Ascending aorta (tissue), 2 donors: Measurements from ENCODE around the gene FAM107B. TPM values are rescaled to one million over a fixed set of nuclear protein-coding genes. Genes with fewer than 3 reads are reported as not detected.

ENCODE experiments used
- DNase-seq, 2 donors: peaks; one replicate each; pipeline ENCODE4 v3.0.0-alpha.2; 2019; ENCODE audit warnings: low spot score in 2 of 2
- H3K27ac ChIP-seq, 2 donors: fragments of 200-600 bp; sonication (generic); one replicate each; pipeline ENCODE4 v1.5.1; 2016 to 2017; ENCODE audit warnings: mild to moderate bottlenecking in 1 of 2
- H3K27me3 ChIP-seq: fragments of 200-600 bp; sonication (generic); one replicate; pipeline ENCODE4 v1.5.1; 2017
- H3K36me3 ChIP-seq, 2 donors: fragments of 200-600 bp; sonication (generic); one replicate each; pipeline ENCODE4 v1.5.1; 2016
- H3K4me1 ChIP-seq, 2 donors: fragments of 200-600 bp; sonication (generic); one replicate each; pipeline ENCODE4 v1.5.1; 2016 to 2017; ENCODE audit warnings: mild to moderate bottlenecking in 1 of 2
- H3K4me3 ChIP-seq, 2 donors: fragments of 200-600 bp; sonication (generic); one replicate each; pipeline ENCODE4 v1.5.1; 2016 to 2017; ENCODE audit warnings: mild to moderate bottlenecking in 1 of 2
- H3K9me3 ChIP-seq, 2 donors: fragments of 200-600 bp; sonication (generic); one replicate each; pipeline ENCODE4 v1.5.1; 2016
- CTCF ChIP-seq, 3 experiments: fragments of 200-600 bp in 2 of 3; fragments of 450-650 bp in 1 of 3; sonication (generic) in 2 of 3; IDR thresholded peaks; one replicate each; pipeline ENCODE4 v1.5.1; 2016 to 2019; ENCODE audit warnings: antibody characterized with exemption in 3 of 3, mild to moderate bottlenecking in 1 of 3, moderate library complexity in 1 of 3
- intact Hi-C: fragments of 100-400 bp; cut with DNase I; formaldehyde crosslinking; loops from one replicate; pipeline ENCODE4 v1.15.1; 2023
- total RNA-seq: library from RNA; depleted of rRNA; stranded (reverse); fragments of >200 nt; gene quantifications from one replicate; pipeline ENCODE4 v1.1.0, GENCODE V29; 2016

FAM107B gene
- total RNA-seq, 1 donor from 2014 or later: 3.7 TPM

DNA sequence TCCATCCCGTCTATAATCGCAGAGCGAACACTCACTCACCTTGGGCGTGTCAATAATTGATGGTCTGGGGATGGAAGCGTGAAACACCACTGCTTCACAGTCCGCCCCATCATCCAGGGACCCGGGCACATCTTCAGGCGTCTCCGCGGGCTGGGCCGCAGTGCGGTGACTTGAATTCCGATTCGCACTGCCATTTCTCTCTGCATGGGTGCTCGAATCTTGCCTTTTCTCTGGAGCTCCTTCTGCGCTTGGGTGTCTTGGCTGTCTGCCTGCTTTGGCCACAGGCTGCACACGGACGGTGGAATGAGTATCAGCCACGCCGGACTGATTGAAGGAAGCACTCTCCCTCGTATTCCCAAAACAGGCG is 500 bp downstream of the FAM107B start:
- no peak for DNase-seq
- Histone ChIP-seq H3K27ac (no peak overlapping the region), H3K9me3 (no peaks in the 10 kb centered on the region), H3K36me3 (no peaks in the 10 kb centered on the region), H3K4me1 (peaks cover 0 to 4% of the 10 kb centered on the region in 2 donors), H3K4me3 (no peak overlapping the region), H3K27me3 (no peaks in the 10 kb centered on the region)
- intact Hi-C loops: no loop called here
- no peak for TF ChIP-seq CTCF (IDR thresholded peaks at IDR 0.05)

DNA sequence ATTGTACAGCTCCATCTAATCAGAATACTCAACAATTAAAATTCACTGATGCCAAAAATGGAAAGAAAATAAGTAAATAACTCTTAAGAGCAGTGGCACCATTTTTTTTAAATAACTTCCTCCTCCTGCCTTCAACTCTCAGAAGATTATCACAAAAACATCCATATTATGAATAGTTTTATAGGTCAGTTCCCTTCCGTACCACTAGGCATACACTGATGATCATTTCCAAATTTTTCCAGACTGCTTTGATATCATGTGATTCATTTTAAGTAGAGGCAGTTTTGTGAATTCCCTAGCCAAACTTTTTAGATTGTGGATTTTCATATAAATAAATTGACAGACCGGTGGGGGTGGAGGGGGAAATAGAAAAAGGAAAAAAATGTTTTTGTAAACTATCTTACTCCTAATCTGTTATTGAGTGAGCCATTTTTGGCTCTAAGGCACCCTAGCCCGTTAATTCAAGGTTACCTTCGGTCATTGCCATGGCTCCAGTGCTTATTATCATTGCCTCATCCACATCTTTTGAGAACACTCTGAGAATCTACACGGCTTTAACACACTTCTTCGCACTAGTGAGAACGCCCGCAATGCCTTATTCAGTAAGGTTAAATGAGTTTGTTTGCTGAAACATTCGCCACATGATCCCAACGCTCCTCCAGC is 1.0 kb downstream of the FAM107B start:
- Histone ChIP-seq H3K27me3 (no peaks in the 10 kb centered on the region), H3K9me3 (no peaks in the 10 kb centered on the region), H3K27ac (no peak overlapping the region), H3K4me1 (no peaks in the 10 kb centered on the region), H3K36me3 (no peaks in the 10 kb centered on the region), H3K4me3 (no peak overlapping the region)
- DNase-seq: no peak
- intact Hi-C loops: no loop called here
- no peak for TF ChIP-seq CTCF (IDR thresholded peaks at IDR 0.05)

DNA sequence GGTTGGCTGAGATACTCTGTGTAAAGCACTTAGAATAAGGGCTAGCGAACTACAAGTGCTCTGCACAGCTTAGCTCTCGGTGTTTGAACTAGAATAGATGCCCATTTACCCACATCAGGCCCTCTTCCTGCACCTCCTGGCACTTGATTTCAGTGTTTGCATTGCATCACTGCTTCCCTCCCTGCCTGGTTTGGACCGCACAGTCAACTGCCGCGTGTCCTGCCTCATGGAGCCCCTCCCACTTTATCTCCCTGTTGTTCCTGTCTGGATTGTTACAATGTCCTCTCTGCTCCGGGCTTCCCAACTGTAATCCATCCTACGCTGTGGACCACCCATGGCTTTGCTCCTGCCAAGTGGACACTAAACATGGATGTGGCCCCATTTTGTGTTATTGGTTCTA is 2.3 kb downstream of the FAM107B start:
- H3K4me1 ChIP-seq: no peaks in the 10 kb centered on the region
- no peaks in the 10 kb centered on the region for H3K36me3 ChIP-seq
- no peaks in the 10 kb centered on the region for H3K9me3 ChIP-seq
- no peak for DNase-seq
- H3K4me3 ChIP-seq: no peak overlapping the region
- H3K27me3 ChIP-seq: no peaks in the 10 kb centered on the region
- no peak overlapping the region for H3K27ac ChIP-seq
- no peak for TF ChIP-seq CTCF (IDR thresholded peaks at IDR 0.05)
- intact Hi-C loops: no loop called here

- Histone ChIP-seq H3K9me3 (no peaks in the 10 kb centered on the region), H3K36me3 (no peaks in the 10 kb centered on the region), H3K27ac (no peak overlapping the region), H3K4me3 (no peak overlapping the region), H3K4me1 (no peaks in the 10 kb centered on the region), H3K27me3 (no peaks in the 10 kb centered on the region)
- DNase-seq: no peak
- intact Hi-C loops: no loop called here
- TF ChIP-seq CTCF (IDR thresholded peaks at IDR 0.05): no peak
These were observed 3.8 kb downstream of the FAM107B start for GRCh38 chr10:14770927-14771326.

- H3K4me3 ChIP-seq: no peak overlapping the region
- no peak for DNase-seq
- intact Hi-C loops: no loop called here
- H3K9me3 ChIP-seq: no peaks in the 10 kb centered on the region
- H3K36me3 ChIP-seq: no peaks in the 10 kb centered on the region
- no peak for TF ChIP-seq CTCF (IDR thresholded peaks at IDR 0.05)
- H3K4me1 ChIP-seq: no peaks in the 10 kb centered on the region
- H3K27ac ChIP-seq: no peak overlapping the region
- no peaks in the 10 kb centered on the region for H3K27me3 ChIP-seq
These were observed 13.3 kb downstream of the FAM107B start for GRCh38 chr10:14761372-14761771.
